Fibroblast of pulmonary artery (primary cell): Measurements from ENCODE around the gene HOXB4.

Experiments
- DNase-seq: peaks from one replicate; pipeline ENCODE4 v3.0.0-alpha.2; 2010; ENCODE audit warnings: low read depth
- H3K4me3 ChIP-seq: replicated peaks from 2 replicates; pipeline ENCODE4 v1.5.1; 2011; ENCODE audit warnings: low read depth, mild to moderate bottlenecking, control low read depth, low read length, moderate library complexity
- CTCF ChIP-seq: IDR thresholded peaks from 2 replicates; pipeline ENCODE4 v1.5.1; 2011; ENCODE audit warnings: mild to moderate bottlenecking, control low read depth, low read length, inconsistent platforms; ENCODE audit errors: missing control alignments

The HOXB4 gene

DNA sequence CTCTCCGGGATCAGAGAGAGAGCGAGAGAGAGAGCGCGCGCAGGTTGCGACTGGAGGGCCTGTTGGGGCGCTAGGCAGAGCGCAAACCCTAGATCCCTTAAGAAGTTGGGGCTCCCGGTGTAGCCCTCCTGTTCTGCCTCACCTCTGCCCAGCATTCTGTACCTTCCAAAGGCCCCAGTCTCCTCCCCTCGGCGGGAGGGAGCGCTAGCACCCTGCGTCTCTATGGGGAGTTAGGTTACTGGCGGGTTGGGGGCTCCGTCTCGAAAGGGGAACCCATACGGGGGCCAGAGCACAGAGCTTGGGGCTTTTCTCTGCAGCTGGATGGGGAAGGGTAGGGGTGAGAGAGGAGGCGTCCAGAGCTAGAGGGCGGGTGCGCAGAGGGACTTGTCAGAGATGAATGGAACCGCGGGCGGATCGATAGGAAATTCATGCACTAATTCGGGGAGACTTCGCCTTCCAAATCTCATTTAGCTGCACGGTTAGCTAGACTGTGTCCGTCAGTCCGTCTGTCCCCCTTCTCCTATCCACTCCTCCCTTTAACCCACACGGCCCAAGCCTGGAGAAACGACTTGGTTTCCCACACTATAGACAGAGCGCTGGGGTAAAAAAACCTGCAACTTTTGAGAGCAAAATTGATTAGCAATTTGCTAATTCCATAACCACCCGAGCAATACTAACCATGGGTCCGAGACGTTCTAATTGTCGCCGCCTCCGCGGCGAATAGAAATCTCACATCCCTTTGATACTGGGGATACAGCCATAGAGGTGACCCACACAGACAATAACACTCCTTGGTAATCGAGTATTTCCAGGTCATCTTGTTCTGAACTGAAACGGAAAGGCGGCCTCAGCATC, 693 bp upstream of the HOXB4 start:
- DNase-seq = no peak
- TF ChIP-seq CTCF = no peak
- peak overlapping the region; percentile 54 for H3K4me3 ChIP-seq

- DNase-seq = no peak
- H3K4me3 ChIP-seq = peak overlapping the region; percentile 54
- no peak for TF ChIP-seq CTCF
Measured at GRCh38 chr17:48577330-48577945, 712 bp downstream of the HOXB4 start.

DNA sequence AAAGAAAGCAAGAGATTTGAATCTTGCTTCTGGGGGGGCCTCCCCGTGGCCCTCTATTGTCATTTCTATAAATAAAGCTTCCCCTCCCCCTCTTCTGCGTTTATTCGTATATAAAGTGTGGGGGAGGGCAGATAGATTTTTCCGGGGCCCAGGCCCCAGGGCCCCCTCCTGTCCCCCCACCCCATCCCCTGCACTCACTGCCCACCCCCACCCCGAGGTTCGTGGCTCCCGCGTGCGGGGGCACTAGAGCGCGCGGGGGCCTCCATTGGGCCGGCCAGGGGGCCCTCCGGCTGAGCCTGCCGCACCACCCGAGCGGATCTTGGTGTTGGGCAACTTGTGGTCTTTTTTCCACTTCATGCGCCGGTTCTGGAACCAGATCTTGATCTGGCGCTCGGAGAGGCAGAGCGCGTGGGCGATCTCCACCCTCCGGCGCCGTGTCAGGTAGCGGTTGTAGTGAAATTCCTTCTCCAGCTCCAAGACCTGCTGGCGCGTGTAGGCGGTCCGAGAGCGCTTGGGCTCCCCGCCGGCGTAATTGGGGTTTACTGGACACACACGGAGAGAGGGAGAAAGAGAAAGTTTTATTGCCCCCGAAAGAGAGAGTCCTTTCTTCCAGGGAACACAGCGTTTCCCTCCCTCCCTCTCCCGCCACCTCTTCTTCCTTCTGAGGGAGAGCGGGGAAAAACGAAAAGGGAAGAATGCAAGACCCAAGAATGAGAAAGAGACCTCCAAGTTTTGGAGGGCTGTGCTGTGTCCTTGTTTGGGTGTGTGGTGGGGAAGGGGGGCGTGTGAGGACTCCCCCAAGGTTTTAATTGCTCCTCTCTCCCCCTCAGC, 1.5 kb downstream of the HOXB4 start:
- DNase-seq = no peak
- no peak for TF ChIP-seq CTCF
- peak overlapping the region; percentile 54 for H3K4me3 ChIP-seq

DNA sequence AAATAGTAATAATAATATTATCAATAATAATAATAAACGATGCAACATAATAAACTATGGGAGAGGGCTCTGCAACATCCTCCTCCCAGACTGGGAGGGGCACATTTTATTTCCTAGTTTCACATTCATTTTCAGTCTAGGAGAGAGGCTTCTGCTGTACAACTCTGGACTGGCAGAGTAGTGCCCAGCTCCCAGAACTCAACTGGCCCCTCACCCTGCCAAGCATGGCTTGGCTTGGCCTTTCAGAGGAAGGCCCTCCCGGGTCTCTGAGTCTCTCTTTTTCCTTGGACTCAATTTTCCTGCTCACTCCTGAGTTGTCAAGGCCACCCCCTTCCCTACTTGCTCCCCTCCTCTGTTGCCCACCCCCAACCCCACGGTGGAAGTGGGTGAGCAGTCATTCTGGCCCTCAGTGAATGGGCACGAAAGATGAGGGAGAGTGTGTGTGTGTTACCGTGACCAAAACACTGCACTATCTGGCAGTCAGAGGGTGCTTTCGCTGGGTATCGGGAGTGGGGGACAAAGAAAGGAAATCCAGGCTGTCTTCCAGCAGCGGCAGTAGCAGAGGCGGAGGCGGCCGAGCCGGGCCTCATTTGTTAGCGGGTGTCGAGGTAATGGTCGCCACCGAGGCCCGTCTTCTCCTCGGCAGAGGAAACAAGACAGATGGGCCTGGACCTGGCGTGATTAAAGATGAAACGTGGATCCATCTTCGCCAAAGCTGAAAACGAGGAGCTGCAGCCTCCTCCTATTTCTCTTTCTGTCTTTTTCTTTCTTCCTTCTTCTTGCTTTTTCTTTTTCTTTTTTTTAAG, 2.3 kb downstream of the HOXB4 start:
- DNase-seq = no peak
- H3K4me3 ChIP-seq = peak overlapping the region; percentile 17
- TF ChIP-seq CTCF = no peak

DNA sequence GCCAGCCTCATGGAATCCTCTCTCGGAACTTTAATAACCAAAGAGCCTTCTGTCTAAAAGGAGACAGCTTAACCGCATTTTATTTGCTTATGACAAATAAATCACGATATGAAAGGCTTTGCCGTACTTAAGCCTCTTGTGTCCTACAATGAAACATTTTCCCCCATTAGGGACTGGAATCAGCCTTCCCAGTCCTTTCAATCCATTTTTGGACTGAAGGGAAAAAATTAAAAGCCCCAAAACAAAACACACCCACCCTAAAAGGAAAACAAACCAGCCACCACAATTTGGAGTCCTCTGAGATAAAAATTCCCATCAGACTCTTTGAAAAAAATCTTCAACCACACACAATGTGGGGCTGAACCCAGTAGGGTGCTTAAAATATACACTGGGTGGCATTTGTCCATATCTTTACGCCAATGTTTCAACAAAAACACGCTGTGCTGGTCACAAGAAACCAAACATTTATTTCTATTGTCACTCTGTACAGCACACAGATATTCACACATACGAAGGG, 3.0 kb downstream of the HOXB4 start:
- DNase-seq = no peak
- TF ChIP-seq CTCF = no peak
- no peak overlapping the region for H3K4me3 ChIP-seq

DNA sequence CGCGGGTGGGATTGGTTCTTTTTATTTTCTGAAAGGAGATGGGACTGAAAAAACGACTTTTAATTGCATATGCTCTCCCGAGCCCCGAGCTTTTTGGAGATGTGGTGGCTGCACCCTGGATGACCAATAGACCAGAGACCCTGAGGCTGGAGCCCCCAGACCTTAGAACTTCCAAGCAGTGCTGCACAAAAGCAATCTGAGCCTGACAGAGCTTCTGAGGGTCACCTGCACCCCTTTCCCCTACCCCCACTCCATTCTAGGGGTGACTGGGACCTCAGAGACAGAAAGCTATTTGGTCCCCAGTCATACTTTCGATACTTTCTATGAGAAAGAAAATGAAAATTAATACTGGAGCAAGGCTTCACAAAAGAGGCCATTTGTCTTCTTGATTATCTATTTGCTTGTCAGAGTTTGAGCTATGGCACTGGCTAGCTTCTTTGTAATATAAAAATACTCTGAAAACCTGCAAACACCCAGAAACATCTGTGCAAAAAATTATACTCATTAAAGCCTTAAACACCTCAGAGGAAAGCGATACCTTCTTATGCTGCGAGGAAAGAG, 3.6 kb downstream of the HOXB4 start:
- no peak for DNase-seq
- no peak for TF ChIP-seq CTCF
- H3K4me3 ChIP-seq = no peak overlapping the region
